Measurements from ENCODE around the gene GRM7. TPM values are rescaled to one million over a fixed set of nuclear protein-coding genes. Genes with fewer than 3 reads are reported as not detected.

GRM7 gene
- total and polyA plus RNA-seq, 2 experiments from 2014 or later = 0.40 TPM; not detected in 1

- H3K79me2 ChIP-seq (replicated peaks; ENCODE audit: insufficient read depth) = no peaks in the 10 kb centered on the region
- peaks cover 87% of the 10 kb centered on the region for H3K9me3 Mint-ChIP-seq
- ATAC-seq = peak; percentile 59
Measured at GRCh38 chr3:7260975-7261374, 400.1 kb downstream of the GRM7 start.

More at GRCh38 chr3:7260975-7261374, 400.1 kb downstream of the GRM7 start:
- Mint-ChIP-seq H3K4me1 (peaks cover 7% of the 10 kb centered on the region; the same call in 2 of the 3 replicates), H3K36me3 (ENCODE audit: low read depth) (peaks cover 8% of the 10 kb centered on the region), H3K4me3 (no peak overlapping the region), H3K27ac (no peak overlapping the region), H3K27me3 (ENCODE audit: insufficient read depth, low read depth, poor library complexity) (no peaks in the 10 kb centered on the region)
- no peak overlapping the region for H3K27ac ChIP-seq (ENCODE audit: low read depth)
- H3F3A ChIP-seq (replicated peaks; ENCODE audit: low read depth) = no peaks in the 10 kb centered on the region
- H3K9me2 ChIP-seq (ENCODE audit: insufficient read depth) = no peaks in the 10 kb centered on the region
- H3K36me3 ChIP-seq (ENCODE audit: insufficient read depth) = no peaks in the 10 kb centered on the region
- no peak overlapping the region for H3K4me3 ChIP-seq
- TF ChIP-seq EZH2phosphoT487 (IDR thresholded peaks at IDR 0.05; ENCODE audit: unreplicated experiment) = no peak
- TF ChIP-seq ZNF331 (CRISPR knock-in tag; IDR thresholded peaks at IDR 0.05; ENCODE audit: low read depth) = no peak
- no peak for TF ChIP-seq ETS1 (IDR thresholded peaks at IDR 0.05)
- no peak for TF ChIP-seq POLR2AphosphoS5 (IDR thresholded peaks at IDR 0.05; ENCODE audit: low read depth)
- TF ChIP-seq STAT1 (IDR thresholded peaks at IDR 0.05; ENCODE audit: unreplicated experiment) = no peak
- TF ChIP-seq CTCF (conservative IDR thresholded peaks at IDR 0.05; ENCODE audit: low read depth in 2 of 2) = peak in 1 of 2 experiments; percentile 20; a peak in 2 of 4 replicates
- TF ChIP-seq REST (IDR thresholded peaks at IDR 0.05; ENCODE audit: unreplicated experiment) = no peak
- no peak for TF ChIP-seq NANOG (IDR thresholded peaks at IDR 0.05; ENCODE audit: borderline replicate concordance)
- H3K4me2 ChIP-seq = no peak overlapping the region
- DNase-seq (ENCODE audit: low spot score) = peak; percentile 26
- 0 out of 2 replicates have a peak, but pooled peaks cover 4% of the 10 kb centered on the region for H3K4me1 ChIP-seq (ENCODE audit: insufficient read depth)
- H2AFZ ChIP-seq = no peak overlapping the region
- H3K27me3 ChIP-seq (ENCODE audit: insufficient read depth) = no peaks in the 10 kb centered on the region
- no peaks in the 10 kb centered on the region for H4K20me1 ChIP-seq (replicated peaks; ENCODE audit: insufficient read depth)
